Measurements from ENCODE around the gene AMN. TPM values are rescaled to one million over a fixed set of nuclear protein-coding genes. Genes with fewer than 3 reads are reported as not detected.

Gene AMN
- total and polyA plus RNA-seq, 2 donors (not counting 1 experiment from before 2014, with no cell fraction given), result 11.5 to 15.0 TPM

DNA sequence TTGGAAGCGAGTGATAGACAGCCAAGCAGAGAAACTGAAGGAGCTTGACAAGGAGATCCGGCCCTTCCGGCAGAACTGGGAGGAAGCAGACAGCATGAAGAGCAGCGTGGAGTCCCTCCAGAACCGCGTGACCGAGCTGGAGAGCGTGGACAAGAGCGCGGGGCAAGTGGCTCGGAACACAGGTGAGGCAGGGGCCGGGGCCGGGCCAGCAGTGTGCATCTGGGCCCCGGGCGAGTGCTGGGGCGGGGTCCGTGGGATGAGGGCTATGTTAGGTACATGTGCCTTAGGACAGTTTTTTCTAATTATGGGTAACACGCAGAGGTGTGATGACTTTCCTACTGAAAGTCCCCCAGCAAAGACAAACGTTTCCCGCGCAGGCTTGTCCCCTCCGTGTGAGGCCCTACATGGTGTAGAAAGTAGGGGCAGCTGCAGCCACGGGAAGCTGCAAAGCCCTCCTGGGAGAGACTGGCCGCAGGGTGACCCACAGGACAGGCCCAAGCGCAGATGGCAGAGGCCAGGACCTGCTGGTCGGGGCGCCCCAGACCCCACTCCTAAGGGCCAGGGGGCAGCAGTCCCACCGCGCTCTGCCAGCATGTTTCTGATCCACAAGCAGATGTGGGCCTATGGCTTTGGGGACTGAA, 19.1 kb upstream of the AMN start:
- H3K9me3 Mint-ChIP-seq (ENCODE audit: insufficient read depth), result no peaks in the 10 kb centered on the region
- H3K4me1 Mint-ChIP-seq, result peaks cover 61% of the 10 kb centered on the region
- H3K36me3 ChIP-seq (replicated peaks in 1 of 2; ENCODE audit: control extremely low read depth in 1 of 2, control insufficient read depth in 1 of 2, extremely low read depth in 1 of 2, insufficient read depth in 2 of 2, low read length in 1 of 2), result peaks cover 0 to 55% of the 10 kb centered on the region in 2 experiments
- H3K9ac ChIP-seq (ENCODE audit: low read length), result no peak overlapping the region
- intact Hi-C loops (cut with micrococcal nuclease), result no loop called here
- ATAC-seq (ENCODE audit: low read depth) (no peak), DNase-seq (no peak)
- no peak overlapping the region for H2AFZ ChIP-seq (ENCODE audit: insufficient read depth, low read depth, low read length, poor library complexity, severe bottlenecking)
- H3K4me3 Mint-ChIP-seq, result no peak overlapping the region
- WGBS (ENCODE audit: insufficient coverage), result 93% methylated on average over 24 of the region's 29 CpGs
- peaks cover 63 to 77% of the 10 kb centered on the region in 2 donors for H3K4me1 ChIP-seq (ENCODE audit: control insufficient read depth in 2 of 2, insufficient read depth in 2 of 2, low read length in 2 of 2)
- H3K9me3 ChIP-seq (ENCODE audit: control extremely low read depth in 1 of 3, control insufficient read depth in 2 of 3, insufficient read depth in 1 of 3, low read length in 2 of 3), result peaks cover 0 to 3% (median 0%) of the 10 kb centered on the region in 3 donors
- H3K27ac Mint-ChIP-seq, result peak overlapping the region; percentile 73
- H3K27me3 ChIP-seq (replicated peaks in 1 of 4; ENCODE audit: control extremely low read depth in 1 of 4, control insufficient read depth in 3 of 4, insufficient read depth in 4 of 4, low read length in 3 of 4), result no peaks in the 10 kb centered on the region
- H3K79me2 ChIP-seq (ENCODE audit: control insufficient read depth, insufficient read depth, low read length), result peaks cover 46% of the 10 kb centered on the region
- no peaks in the 10 kb centered on the region for H3K27me3 Mint-ChIP-seq
- no peaks in the 10 kb centered on the region for H4K20me1 ChIP-seq (ENCODE audit: control insufficient read depth, insufficient read depth, low read length, poor library complexity, severe bottlenecking)
- peak overlapping the region; percentile 76 for H3K4me2 ChIP-seq (replicated peaks; ENCODE audit: low read depth, low read length, poor library complexity, severe bottlenecking)
- no peak for TF ChIP-seq EZH2 (IDR thresholded peaks at IDR 0.05; ENCODE audit: borderline replicate concordance, insufficient read depth, low read depth, low read length, poor library complexity, severe bottlenecking)
- TF ChIP-seq, protein P1, sequence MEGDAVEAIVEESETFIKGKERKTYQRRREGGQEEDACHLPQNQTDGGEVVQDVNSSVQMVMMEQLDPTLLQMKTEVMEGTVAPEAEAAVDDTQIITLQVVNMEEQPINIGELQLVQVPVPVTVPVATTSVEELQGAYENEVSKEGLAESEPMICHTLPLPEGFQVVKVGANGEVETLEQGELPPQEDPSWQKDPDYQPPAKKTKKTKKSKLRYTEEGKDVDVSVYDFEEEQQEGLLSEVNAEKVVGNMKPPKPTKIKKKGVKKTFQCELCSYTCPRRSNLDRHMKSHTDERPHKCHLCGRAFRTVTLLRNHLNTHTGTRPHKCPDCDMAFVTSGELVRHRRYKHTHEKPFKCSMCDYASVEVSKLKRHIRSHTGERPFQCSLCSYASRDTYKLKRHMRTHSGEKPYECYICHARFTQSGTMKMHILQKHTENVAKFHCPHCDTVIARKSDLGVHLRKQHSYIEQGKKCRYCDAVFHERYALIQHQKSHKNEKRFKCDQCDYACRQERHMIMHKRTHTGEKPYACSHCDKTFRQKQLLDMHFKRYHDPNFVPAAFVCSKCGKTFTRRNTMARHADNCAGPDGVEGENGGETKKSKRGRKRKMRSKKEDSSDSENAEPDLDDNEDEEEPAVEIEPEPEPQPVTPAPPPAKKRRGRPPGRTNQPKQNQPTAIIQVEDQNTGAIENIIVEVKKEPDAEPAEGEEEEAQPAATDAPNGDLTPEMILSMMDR (IDR thresholded peaks at IDR 0.05), result no peak
- CTCF ChIA-PET, result interaction anchor here (0.9 to 1.6 kb wide), 4 partner anchors 13 to 209 kb away, joined by 3 to 5 read pairs (median 4); no protein-coding TSS in a partner anchor
- POLR2A ChIA-PET, result interaction anchor here (2.2 kb wide), 1 partner anchor 13 kb away, joined by 13 read pairs; no protein-coding TSS in a partner anchor
- H3K4me3 ChIP-seq (ENCODE audit: control extremely low read depth in 1 of 5, extremely low read depth in 1 of 5, insufficient read depth in 1 of 5, low read depth in 2 of 5, low read length in 4 of 5), result no peak overlapping the region
- peak overlapping the region; percentile 91 to 93 for H3K27ac ChIP-seq (ENCODE audit: low read length in 2 of 2)

DNA sequence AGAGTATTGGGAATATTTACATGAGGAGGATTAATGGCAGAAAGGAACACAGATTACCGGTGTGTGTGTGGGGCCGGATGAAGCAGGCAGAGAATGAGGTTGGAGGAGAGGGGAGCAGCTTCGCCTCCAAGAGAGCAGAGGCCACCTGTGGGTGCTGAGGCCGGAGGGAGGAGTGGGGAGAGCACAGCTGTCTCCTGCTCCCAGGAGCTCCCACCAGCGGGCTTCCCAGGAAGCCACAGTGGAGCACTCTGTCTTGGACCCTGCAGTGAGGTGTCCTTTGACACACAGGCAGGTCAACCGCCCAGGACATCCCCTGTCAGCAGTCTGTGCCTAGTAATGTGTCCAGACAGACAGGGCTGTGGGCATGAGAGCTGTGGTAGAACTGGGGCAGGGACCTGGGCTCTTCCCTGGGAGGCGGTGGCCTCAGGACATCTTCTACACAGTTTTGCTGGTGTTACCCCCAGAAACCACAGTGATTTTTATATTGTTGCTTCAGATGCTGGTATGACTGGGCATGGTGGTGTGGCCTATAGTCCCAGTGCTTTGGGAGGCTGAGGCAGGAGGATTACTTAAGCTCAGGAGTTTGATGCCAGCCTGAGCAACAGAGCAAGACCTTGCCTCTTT, 18.5 kb upstream of the AMN start:
- 94% methylated on average over 6 of the region's 7 CpGs for WGBS (ENCODE audit: insufficient coverage)
- Histone ChIP-seq H3K27me3 (replicated peaks in 1 of 4; ENCODE audit: control extremely low read depth in 1 of 4, control insufficient read depth in 3 of 4, insufficient read depth in 4 of 4, low read length in 3 of 4) (no peaks in the 10 kb centered on the region), H3K36me3 (replicated peaks in 1 of 2; ENCODE audit: control extremely low read depth in 1 of 2, control insufficient read depth in 1 of 2, extremely low read depth in 1 of 2, insufficient read depth in 2 of 2, low read length in 1 of 2) (peaks cover 0 to 55% of the 10 kb centered on the region in 2 experiments), H3K9ac (ENCODE audit: low read length) (no peak overlapping the region), H3K79me2 (ENCODE audit: control insufficient read depth, insufficient read depth, low read length) (peaks cover 52% of the 10 kb centered on the region), H2AFZ (ENCODE audit: insufficient read depth, low read depth, low read length, poor library complexity, severe bottlenecking) (no peak overlapping the region), H4K20me1 (ENCODE audit: control insufficient read depth, insufficient read depth, low read length, poor library complexity, severe bottlenecking) (peaks cover 3% of the 10 kb centered on the region), H3K4me2 (replicated peaks; ENCODE audit: low read depth, low read length, poor library complexity, severe bottlenecking) (peak overlapping the region; percentile 1), H3K4me3 (ENCODE audit: control extremely low read depth in 1 of 5, extremely low read depth in 1 of 5, insufficient read depth in 1 of 5, low read depth in 2 of 5, low read length in 4 of 5) (no peak overlapping the region), H3K27ac (ENCODE audit: low read length in 2 of 2) (peak overlapping the region in 1 of 2 donors; percentile 52), H3K4me1 (ENCODE audit: control insufficient read depth in 2 of 2, insufficient read depth in 2 of 2, low read length in 2 of 2) (peaks cover 57 to 71% of the 10 kb centered on the region in 2 donors), H3K9me3 (ENCODE audit: control extremely low read depth in 1 of 3, control insufficient read depth in 2 of 3, insufficient read depth in 1 of 3, low read length in 2 of 3) (peaks cover 0 to 3% (median 0%) of the 10 kb centered on the region in 3 donors)
- intact Hi-C loops (cut with micrococcal nuclease), result no loop called here
- no peak for TF ChIP-seq EZH2 (IDR thresholded peaks at IDR 0.05; ENCODE audit: borderline replicate concordance, insufficient read depth, low read depth, low read length, poor library complexity, severe bottlenecking)
- TF ChIP-seq, protein P1 (IDR thresholded peaks at IDR 0.05), result no peak
- Mint-ChIP-seq H3K27ac (peak overlapping the region; percentile 73), H3K4me1 (peaks cover 54% of the 10 kb centered on the region), H3K9me3 (ENCODE audit: insufficient read depth) (no peaks in the 10 kb centered on the region), H3K4me3 (no peak overlapping the region), H3K27me3 (no peaks in the 10 kb centered on the region)
- ChIA-PET CTCF (interaction anchor here (0.9 to 1.6 kb wide), 3 partner anchors 13 to 206 kb away, joined by 3 to 5 read pairs (median 4); no protein-coding TSS in a partner anchor), POLR2A (no interaction called here)
- DNase-seq (no peak), ATAC-seq (ENCODE audit: low read depth) (no peak)
